GM21717 (cell line): Measurements from ENCODE around the gene VSIG10L2.
"Not testable (repeated sequence)": the region's sequence is repeated elsewhere in the genome, so short reads cannot be mapped to it uniquely, and the experiment has no call there.

ENCODE experiments used
- ATAC-seq: cut with Tn5 transposase; IDR thresholded peaks from one replicate; pipeline ENCODE4 v1.9.1; 2021; ENCODE audit warnings: mild to moderate bottlenecking, moderate library complexity; ENCODE audit not compliant: unreplicated experiment

The VSIG10L2 gene

GRCh38 chr11:125945797-125946520 lies at the start of gene VSIG10L2:
Gene VSIG10L2 (plus strand): TSS chr11:125946044. CDS start chr11:125946056, 12 bp downstream.
- ATAC-seq: no peak

- no peak for ATAC-seq
Measured at GRCh38 chr11:125901872-125902271, 44.0 kb upstream of the VSIG10L2 start.

- no peak for ATAC-seq
Measured at GRCh38 chr11:125902277-125902926, 43.4 kb upstream of the VSIG10L2 start.

- peak; percentile 97 for ATAC-seq
Measured at GRCh38 chr11:125902927-125903710, 42.7 kb upstream of the VSIG10L2 start, which contains the start of gene PUS3. Gene PUS3 (minus strand): TSS chr11:125903206. CDS start chr11:125896284, 6,922 bp downstream.

GRCh38 chr11:125903711-125904659 lies 41.9 kb upstream of the VSIG10L2 start, which contains the start of gene DDX25:
Gene DDX25 (plus strand): TSS chr11:125904508. CDS start chr11:125904518, 10 bp downstream.
- ATAC-seq: no peak

GRCh38 chr11:125904678-125905077 lies 41.2 kb upstream of the VSIG10L2 start:
- no peak for ATAC-seq

- ATAC-seq: no peak
Measured at GRCh38 chr11:125910226-125910849, 35.5 kb upstream of the VSIG10L2 start.

- not testable (repeated sequence) for ATAC-seq
Measured at GRCh38 chr11:125914601-125915000, 31.2 kb upstream of the VSIG10L2 start.

GRCh38 chr11:125916683-125917347 lies 29.0 kb upstream of the VSIG10L2 start:
- ATAC-seq: no peak

GRCh38 chr11:125918140-125918840 lies 27.6 kb upstream of the VSIG10L2 start:
- ATAC-seq: no peak

- no peak for ATAC-seq
Measured at GRCh38 chr11:125921042-125921441, 24.8 kb upstream of the VSIG10L2 start.

GRCh38 chr11:125922156-125922555 lies 23.7 kb upstream of the VSIG10L2 start:
- ATAC-seq: no peak

GRCh38 chr11:125923012-125923579 lies 22.7 kb upstream of the VSIG10L2 start:
- no peak for ATAC-seq

- ATAC-seq: no peak
Measured at GRCh38 chr11:125923633-125924032, 22.2 kb upstream of the VSIG10L2 start.

GRCh38 chr11:125924384-125925007 lies 21.3 kb upstream of the VSIG10L2 start:
- ATAC-seq: no peak

- ATAC-seq: no peak
Measured at GRCh38 chr11:125925247-125925740, 20.6 kb upstream of the VSIG10L2 start.

GRCh38 chr11:125925804-125926203 lies 20.0 kb upstream of the VSIG10L2 start:
- no peak for ATAC-seq

GRCh38 chr11:125926682-125927081 lies 19.2 kb upstream of the VSIG10L2 start:
- no peak for ATAC-seq
